B cell (primary cell): Measurements from ENCODE around the gene CHRD. TPM values are rescaled to one million over a fixed set of nuclear protein-coding genes. Genes with fewer than 3 reads are reported as not detected.

Source experiments
- ATAC-seq: fragments of 200-7000 bp; cut with Tn5 transposase; one replicate; pipeline ENCODE4 v1.10.0; 2021; ENCODE audit warnings: low read depth, mild to moderate bottlenecking, moderate number of reproducible peaks, moderate library complexity
- CTCF ChIA-PET: fragments of 350-600 bp; sonication (Branson Sonifier 250); formaldehyde crosslinking; loops from one replicate; lab custom pipeline; 2021; ENCODE audit warnings: antibody characterized with exemption, inconsistent platforms; lab: Charles Lee
- POLR2A ChIA-PET: fragments of 350-600 bp; sonication (Branson Sonifier 250); formaldehyde crosslinking; loops from one replicate; lab custom pipeline; 2021; ENCODE audit warnings: antibody characterized with exemption; lab: Charles Lee
- DNase-seq: peaks from one replicate; pipeline ENCODE4 v3.0.0; 2013
- H2AFZ ChIP-seq: 2 replicates; pipeline ENCODE4 v1.6.1; 2012; ENCODE audit warnings: mild to moderate bottlenecking, low read depth, low read length; ENCODE audit not compliant: insufficient read depth, poor library complexity, severe bottlenecking
- H3K27ac ChIP-seq, 2 donors: 1 replicate in 1 of 2; 2 replicates in 1 of 2; pipeline ENCODE4 v1.5.1; 2012 to 2013; ENCODE audit warnings: low read length in 2 of 2, mild to moderate bottlenecking in 2 of 2, moderate library complexity in 1 of 2
- H3K27me3 ChIP-seq, 4 experiments: fragments of 200-600 bp in 1 of 4; sonication (generic) in 1 of 4; replicated peaks in 1 of 4; 1 replicate in 2 of 4; 2 replicates in 2 of 4; pipeline versions ENCODE4 v1.6.1 to v1.7.0; 2013 to 2016; ENCODE audit warnings: low read length in 3 of 4, mild to moderate bottlenecking in 2 of 4, mixed read lengths in 1 of 4, moderate library complexity in 1 of 4; ENCODE audit not compliant: insufficient read depth in 4 of 4, control insufficient read depth in 3 of 4; ENCODE audit errors: control extremely low read depth in 1 of 4
- H3K36me3 ChIP-seq, 2 experiments: replicated peaks in 1 of 2; 1 replicate in 1 of 2; 2 replicates in 1 of 2; pipeline versions ENCODE4 v1.6.1 to v1.7.1; 2013; ENCODE audit warnings: low read length in 1 of 2; ENCODE audit not compliant: insufficient read depth in 2 of 2, control insufficient read depth in 1 of 2; ENCODE audit errors: control extremely low read depth in 1 of 2, extremely low read depth in 1 of 2
- H3K4me1 ChIP-seq, 2 donors: fragments of 200-600 bp in 1 of 2; sonication (generic) in 1 of 2; 1 replicate in 1 of 2; 2 replicates in 1 of 2; pipeline versions ENCODE4 v1.5.1 to v1.6.1; 2013 to 2017; ENCODE audit warnings: low read length in 2 of 2; ENCODE audit not compliant: control insufficient read depth in 2 of 2, insufficient read depth in 2 of 2
- H3K4me2 ChIP-seq: replicated peaks from 2 replicates; pipeline ENCODE3; 2012; ENCODE audit warnings: mild to moderate bottlenecking, low read depth, low read length; ENCODE audit not compliant: poor library complexity, severe bottlenecking
- H3K4me3 ChIP-seq, 5 experiments: fragments of 200-600 bp in 1 of 5; sonication (generic) in 1 of 5; 1 replicate in 3 of 5; 2 replicates in 2 of 5; pipeline versions ENCODE4 v1.5.1 to v1.7.0; 2011 to 2016; ENCODE audit warnings: low read length in 4 of 5, mild to moderate bottlenecking in 4 of 5, low read depth in 2 of 5, control low read depth in 1 of 5, moderate library complexity in 1 of 5; ENCODE audit not compliant: insufficient read depth in 1 of 5; ENCODE audit errors: control extremely low read depth in 1 of 5, extremely low read depth in 1 of 5
- H3K79me2 ChIP-seq: fragments of 200-600 bp; sonication (generic); one replicate; pipeline ENCODE4 v1.6.0; 2016; ENCODE audit warnings: low read length; ENCODE audit not compliant: control insufficient read depth, insufficient read depth
- H3K9ac ChIP-seq: fragments of 200-600 bp; sonication (generic); 2 replicates; pipeline ENCODE4 v1.6.1; 2017; ENCODE audit warnings: mild to moderate bottlenecking, low read length, moderate library complexity
- H3K9me3 ChIP-seq, 3 donors: one replicate each; pipeline versions ENCODE4 v1.6.1 to v1.7.1; 2013; ENCODE audit warnings: low read length in 2 of 3; ENCODE audit not compliant: control insufficient read depth in 2 of 3, insufficient read depth in 1 of 3; ENCODE audit errors: control extremely low read depth in 1 of 3
- H4K20me1 ChIP-seq: 2 replicates; pipeline ENCODE4 v1.6.0; 2012; ENCODE audit warnings: mild to moderate bottlenecking, low read length; ENCODE audit not compliant: insufficient read depth, control insufficient read depth, poor library complexity, severe bottlenecking
- H3K27ac Mint-ChIP-seq: one replicate; pipeline ENCODE4 v1.8.0; 2021; ENCODE audit warnings: mixed read lengths
- H3K27me3 Mint-ChIP-seq: one replicate; pipeline ENCODE4 v1.8.0; 2021; ENCODE audit warnings: mixed read lengths
- H3K4me1 Mint-ChIP-seq: one replicate; pipeline ENCODE4 v1.8.0; 2021; ENCODE audit warnings: mixed read lengths
- H3K4me3 Mint-ChIP-seq: one replicate; pipeline ENCODE4 v1.8.0; 2021; ENCODE audit warnings: mixed read lengths
- H3K9me3 Mint-ChIP-seq: one replicate; pipeline ENCODE4 v1.8.0; 2022; ENCODE audit warnings: mixed read lengths; ENCODE audit not compliant: insufficient read depth
- CTCF ChIP-seq: fragments of 200-600 bp; IDR thresholded peaks from one replicate; pipeline ENCODE4 v1.8.0; 2022; ENCODE audit warnings: antibody characterized with exemption, mild to moderate bottlenecking
- EZH2 ChIP-seq: IDR thresholded peaks from 2 replicates; pipeline ENCODE4 v1.6.1; 2012; ENCODE audit warnings: borderline replicate concordance, low read depth, mild to moderate bottlenecking, moderate library complexity, low read length; ENCODE audit not compliant: insufficient read depth, poor library complexity, severe bottlenecking
- WGBS: methylation state at CpG from one replicate; pipeline ENCODE4 v1.1.5; 2013; ENCODE audit warnings: missing lambda C conversion rate; ENCODE audit not compliant: insufficient coverage; 5-methylcytosine and 5-hydroxymethylcytosine counted together
- intact Hi-C: fragments of 100-400 bp; cut with micrococcal nuclease; formaldehyde crosslinking; loops from one replicate; pipeline ENCODE4 v1.10.0; 2022
- polyA plus RNA-seq: library from polyadenylated mRNA; depleted of rRNA; stranded (reverse); fragments of >200 nt; gene quantifications from 2 replicates; pipeline ENCODE4 v1.2.3, GENCODE V29; 2012
- total RNA-seq, 2 donors: library from RNA; stranded (reverse); fragments of 120-200 nt in 1 of 2; gene quantifications; 1 replicate in 1 of 2; 2 replicates in 1 of 2; pipeline versions ENCODE4 v1.2.3 to v1.2.4, GENCODE V29; 2013 to 2022

The CHRD gene
- total and polyA plus RNA-seq, 2 donors (not counting 1 experiment from before 2014, with no cell fraction given): not detected

- Histone ChIP-seq H3K4me1 (peaks cover 13 to 15% of the 10 kb centered on the region in 2 donors), H3K4me2 (no peak overlapping the region), H3K27me3 (peaks cover 0 to 55% (median 22%) of the 10 kb centered on the region in 4 experiments), H3K36me3 (no peaks in the 10 kb centered on the region), H3K27ac (no peak overlapping the region), H3K9ac (no peak overlapping the region), H3K79me2 (no peaks in the 10 kb centered on the region), H3K9me3 (no peaks in the 10 kb centered on the region), H4K20me1 (no peaks in the 10 kb centered on the region), H2AFZ (no peak overlapping the region), H3K4me3 (no peak overlapping the region)
- no peak overlapping the region for H3K4me3 Mint-ChIP-seq
- ChIA-PET CTCF (interaction anchor here (0.5 to 1.8 kb wide), 3 partner anchors 8 to 1137 kb away, joined by 3 to 7 read pairs (median 3); no protein-coding TSS in a partner anchor), POLR2A (no interaction called here)
- no peak overlapping the region for H3K27ac Mint-ChIP-seq
- H3K9me3 Mint-ChIP-seq: no peaks in the 10 kb centered on the region
- peaks cover 18% of the 10 kb centered on the region for H3K4me1 Mint-ChIP-seq
- DNase-seq (no peak), ATAC-seq (no peak)
- 56% methylated on average over 3 of the region's 5 CpGs for WGBS
- H3K27me3 Mint-ChIP-seq: peaks cover 51% of the 10 kb centered on the region
- intact Hi-C loops: no loop called here
- TF ChIP-seq EZH2 (no peak), CTCF (no peak)
Observed at GRCh38 chr3:184377374-184377773, 2.5 kb upstream of the CHRD start.

GRCh38 chr3:184377882-184378445 is 1.9 kb upstream of the CHRD start, which contains the start of gene THPO:
THPO (minus strand) TSS chr3:184378207; CDS start chr3:184376259, 1,948 bp downstream.
- Histone ChIP-seq H3K9ac (no peak within 1 kb of the TSS), H3K79me2 (no peaks in the 10 kb centered on the region), H3K36me3 (no peaks in the 10 kb centered on the region), H3K27ac (no peak within 1 kb of the TSS), H3K4me3 (no peak within 1 kb of the TSS), H2AFZ (no peak within 1 kb of the TSS), H3K4me2 (no peak within 1 kb of the TSS), H3K27me3 (peaks cover 0 to 61% (median 22%) of the 10 kb centered on the region in 4 experiments), H4K20me1 (no peaks in the 10 kb centered on the region), H3K9me3 (peaks cover 0 to under 1% (median 0%) of the 10 kb centered on the region in 3 donors), H3K4me1 (peaks cover 13 to 15% of the 10 kb centered on the region in 2 donors)
- H3K9me3 Mint-ChIP-seq: no peaks in the 10 kb centered on the region
- peaks cover 18% of the 10 kb centered on the region for H3K4me1 Mint-ChIP-seq
- 71% methylated on average over 2 of the region's 7 CpGs for WGBS
- no peak for TF ChIP-seq EZH2
- no peak for TF ChIP-seq CTCF
- ATAC-seq (no peak), DNase-seq (no peak)
- POLR2A ChIA-PET: no interaction called here
- H3K27ac Mint-ChIP-seq: no peak within 1 kb of the TSS
- peak within 1 kb of the TSS; percentile 79 for H3K4me3 Mint-ChIP-seq
- intact Hi-C loops: no loop called here
- CTCF ChIA-PET: interaction anchor here (0.5 to 1.5 kb wide), 2 partner anchors 9 to 1136 kb away, joined by 3 read pairs; no protein-coding TSS in a partner anchor
- peaks cover 57% of the 10 kb centered on the region for H3K27me3 Mint-ChIP-seq
